PFSK-1 (cell line): ENCODE results near the gene NFKBIZ.

Experiments
- FOXP2 ChIP-seq: optimal IDR thresholded peaks from 2 replicates; pipeline ENCODE3; 2011; ENCODE audit warnings: borderline replicate concordance, control low read depth, inconsistent platforms; ENCODE audit not compliant: insufficient read depth; ENCODE audit errors: extremely low read length, extremely low read depth
- POLR2AphosphoS5 ChIP-seq: IDR thresholded peaks from 2 replicates; pipeline ENCODE4 v1.6.1; 2012; ENCODE audit warnings: low read depth, mild to moderate bottlenecking, control low read depth, low read length, moderate library complexity
- SIN3A ChIP-seq: IDR thresholded peaks from 2 replicates; pipeline ENCODE4 v1.6.1; 2012; ENCODE audit warnings: mild to moderate bottlenecking, low read length, moderate library complexity, borderline replicate concordance; ENCODE audit not compliant: insufficient read depth
- TAF1 ChIP-seq: IDR thresholded peaks from 2 replicates; pipeline ENCODE4 v1.6.1; 2012; ENCODE audit warnings: low read length, control low read depth, borderline replicate concordance; ENCODE audit not compliant: insufficient read depth
- TF ChIP-seq, protein P1 (sequence below), 2 experiments: IDR thresholded peaks; 2 replicates each; pipeline versions ENCODE4 v1.6.1 to v1.8.0; 2011 to 2012; ENCODE audit warnings: low read depth in 2 of 2, low read length in 2 of 2, control low read depth in 1 of 2, inconsistent platforms in 1 of 2, mild to moderate bottlenecking in 1 of 2, moderate library complexity in 1 of 2; ENCODE audit not compliant: insufficient read depth in 1 of 2

Gene NFKBIZ

DNA sequence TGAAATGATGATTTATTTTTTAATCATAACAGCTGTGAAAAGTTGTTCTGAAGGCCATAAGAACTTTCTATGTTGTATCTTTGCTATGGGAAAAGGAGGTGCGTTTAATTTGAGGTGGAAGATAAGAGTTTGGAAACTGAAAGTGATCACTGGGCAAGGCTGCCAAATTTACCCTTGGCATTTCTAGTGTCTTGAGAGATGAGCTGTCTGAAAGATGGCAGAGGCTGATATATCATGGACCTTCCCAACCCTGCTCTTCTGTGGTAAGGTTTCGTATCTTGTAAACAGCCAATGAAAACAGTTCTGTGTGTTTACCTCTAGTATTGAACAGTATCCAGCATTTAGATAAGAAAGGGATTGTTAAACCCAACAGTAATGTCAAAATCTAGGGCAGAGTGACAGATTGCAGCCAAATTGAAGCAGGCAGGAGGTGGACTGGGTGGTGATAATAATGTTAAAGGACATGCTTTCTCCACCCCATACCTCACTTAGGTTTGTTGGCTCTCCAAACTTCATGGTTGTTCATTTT lies 15.8 kb upstream of the NFKBIZ start:
- TF ChIP-seq TAF1 (no peak), FOXP2 (no peak), SIN3A (no peak), POLR2AphosphoS5 (no peak)
- TF ChIP-seq, protein P1, sequence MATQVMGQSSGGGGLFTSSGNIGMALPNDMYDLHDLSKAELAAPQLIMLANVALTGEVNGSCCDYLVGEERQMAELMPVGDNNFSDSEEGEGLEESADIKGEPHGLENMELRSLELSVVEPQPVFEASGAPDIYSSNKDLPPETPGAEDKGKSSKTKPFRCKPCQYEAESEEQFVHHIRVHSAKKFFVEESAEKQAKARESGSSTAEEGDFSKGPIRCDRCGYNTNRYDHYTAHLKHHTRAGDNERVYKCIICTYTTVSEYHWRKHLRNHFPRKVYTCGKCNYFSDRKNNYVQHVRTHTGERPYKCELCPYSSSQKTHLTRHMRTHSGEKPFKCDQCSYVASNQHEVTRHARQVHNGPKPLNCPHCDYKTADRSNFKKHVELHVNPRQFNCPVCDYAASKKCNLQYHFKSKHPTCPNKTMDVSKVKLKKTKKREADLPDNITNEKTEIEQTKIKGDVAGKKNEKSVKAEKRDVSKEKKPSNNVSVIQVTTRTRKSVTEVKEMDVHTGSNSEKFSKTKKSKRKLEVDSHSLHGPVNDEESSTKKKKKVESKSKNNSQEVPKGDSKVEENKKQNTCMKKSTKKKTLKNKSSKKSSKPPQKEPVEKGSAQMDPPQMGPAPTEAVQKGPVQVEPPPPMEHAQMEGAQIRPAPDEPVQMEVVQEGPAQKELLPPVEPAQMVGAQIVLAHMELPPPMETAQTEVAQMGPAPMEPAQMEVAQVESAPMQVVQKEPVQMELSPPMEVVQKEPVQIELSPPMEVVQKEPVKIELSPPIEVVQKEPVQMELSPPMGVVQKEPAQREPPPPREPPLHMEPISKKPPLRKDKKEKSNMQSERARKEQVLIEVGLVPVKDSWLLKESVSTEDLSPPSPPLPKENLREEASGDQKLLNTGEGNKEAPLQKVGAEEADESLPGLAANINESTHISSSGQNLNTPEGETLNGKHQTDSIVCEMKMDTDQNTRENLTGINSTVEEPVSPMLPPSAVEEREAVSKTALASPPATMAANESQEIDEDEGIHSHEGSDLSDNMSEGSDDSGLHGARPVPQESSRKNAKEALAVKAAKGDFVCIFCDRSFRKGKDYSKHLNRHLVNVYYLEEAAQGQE (IDR thresholded peaks at IDR 0.05; ENCODE audit: insufficient read depth in 1 of 2, low read depth in 2 of 2, low read length in 2 of 2), result no peak

DNA sequence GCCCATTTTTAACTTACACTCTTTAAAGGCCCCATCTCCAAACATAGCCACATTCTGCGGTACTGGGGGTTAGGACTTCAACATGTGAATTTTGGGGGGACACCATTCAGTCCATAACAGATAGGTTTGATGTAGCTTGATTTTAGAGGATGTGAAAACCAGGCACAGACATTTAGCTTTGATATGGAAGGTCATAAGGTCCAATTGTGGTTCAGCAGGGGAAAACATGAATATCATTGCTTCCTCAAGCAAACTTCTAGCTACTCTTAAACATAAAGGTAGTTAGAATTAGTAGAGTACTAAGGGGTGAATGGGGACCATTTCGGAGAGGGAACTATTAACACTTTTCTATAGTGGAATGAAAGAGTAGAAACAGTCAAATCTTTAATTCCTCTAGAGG lies 13.6 kb upstream of the NFKBIZ start:
- TF ChIP-seq POLR2AphosphoS5, result no peak
- no peak for TF ChIP-seq TAF1
- TF ChIP-seq, protein P1 (IDR thresholded peaks at IDR 0.05; ENCODE audit: insufficient read depth in 1 of 2, low read depth in 2 of 2, low read length in 2 of 2), result no peak
- no peak for TF ChIP-seq SIN3A

DNA sequence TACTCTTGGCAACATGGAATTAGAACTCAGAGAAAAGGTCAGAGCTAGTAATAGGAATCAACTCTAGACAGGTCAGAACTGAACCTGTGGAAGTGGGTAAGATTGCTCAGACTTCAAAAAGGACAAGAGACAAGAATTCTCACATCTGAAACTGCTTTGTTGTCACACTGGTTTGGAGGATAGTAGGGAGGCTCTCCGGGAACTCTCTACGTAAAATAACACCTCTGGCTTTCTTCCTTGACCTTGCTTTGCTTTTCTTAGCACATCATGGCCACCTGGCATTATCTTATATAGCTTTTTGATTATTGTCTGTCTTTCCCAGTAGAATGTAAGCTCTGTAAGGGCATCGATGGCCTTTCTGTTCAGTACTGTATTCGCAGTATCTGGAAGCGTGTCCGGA lies 13.2 kb upstream of the NFKBIZ start:
- TF ChIP-seq SIN3A (no peak), TAF1 (no peak), POLR2AphosphoS5 (no peak), FOXP2 (no peak)
- TF ChIP-seq, protein P1 (IDR thresholded peaks at IDR 0.05; ENCODE audit: insufficient read depth in 1 of 2, low read depth in 2 of 2, low read length in 2 of 2), result no peak

DNA sequence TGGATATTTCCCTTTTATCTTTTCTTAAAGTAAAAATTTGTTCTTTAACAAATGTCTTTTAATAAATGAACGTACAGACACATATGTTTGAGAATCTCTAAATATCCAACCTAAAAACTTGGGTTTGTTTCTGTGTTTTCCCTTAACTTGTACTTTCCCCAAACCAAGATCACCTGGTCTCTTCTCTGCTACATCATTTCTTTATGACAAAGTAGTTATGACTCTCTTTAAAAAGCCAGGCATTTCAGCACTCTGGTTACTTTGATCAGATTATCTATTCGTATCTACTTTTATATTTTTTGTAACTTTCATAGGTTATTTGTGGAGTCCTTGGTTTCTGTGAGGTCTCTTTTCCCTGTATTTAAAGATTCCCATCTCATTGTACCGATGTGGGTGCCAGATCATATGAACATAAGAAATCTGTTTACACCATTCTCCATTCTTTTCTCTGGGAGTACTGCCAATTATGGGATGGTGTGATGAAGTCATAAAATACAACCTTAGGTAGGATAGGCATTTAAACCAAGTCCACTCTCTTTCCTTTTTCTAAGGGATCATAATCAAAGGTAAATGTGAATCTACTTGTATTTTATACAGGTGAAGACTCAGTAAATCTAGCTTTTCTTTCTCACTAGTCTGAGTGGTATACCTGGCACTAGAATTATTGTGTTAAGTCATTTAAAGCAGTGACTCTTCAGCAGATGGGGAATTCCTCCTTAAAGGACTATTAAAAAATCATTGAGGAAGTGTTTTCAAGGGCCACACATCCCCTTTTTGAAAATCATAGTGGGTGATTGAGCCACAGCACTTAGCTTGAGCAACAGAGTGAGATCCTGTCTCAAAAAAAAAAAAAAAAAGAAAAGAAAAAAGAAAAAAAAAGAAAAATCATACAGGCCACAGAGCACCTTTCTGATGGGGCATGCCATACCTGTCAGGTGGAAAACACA lies 12.4 kb upstream of the NFKBIZ start:
- no peak for TF ChIP-seq FOXP2
- TF ChIP-seq SIN3A, result no peak
- TF ChIP-seq, protein P1 (IDR thresholded peaks at IDR 0.05; ENCODE audit: insufficient read depth in 1 of 2, low read depth in 2 of 2, low read length in 2 of 2), result no peak
- TF ChIP-seq POLR2AphosphoS5, result no peak
- no peak for TF ChIP-seq TAF1
